NCI-H187 (cell line): Measurements from ENCODE around the gene MACROD2.
"Not testable (repeated sequence)": the region's sequence is repeated elsewhere in the genome, so short reads cannot be mapped to it uniquely, and the experiment has no call there.

Experiments used
- DNase-seq, 2 experiments: peaks; one replicate each; lab custom pipeline; 2025; lab: John Stamatoyannopoulos, UW

The MACROD2 gene

DNA sequence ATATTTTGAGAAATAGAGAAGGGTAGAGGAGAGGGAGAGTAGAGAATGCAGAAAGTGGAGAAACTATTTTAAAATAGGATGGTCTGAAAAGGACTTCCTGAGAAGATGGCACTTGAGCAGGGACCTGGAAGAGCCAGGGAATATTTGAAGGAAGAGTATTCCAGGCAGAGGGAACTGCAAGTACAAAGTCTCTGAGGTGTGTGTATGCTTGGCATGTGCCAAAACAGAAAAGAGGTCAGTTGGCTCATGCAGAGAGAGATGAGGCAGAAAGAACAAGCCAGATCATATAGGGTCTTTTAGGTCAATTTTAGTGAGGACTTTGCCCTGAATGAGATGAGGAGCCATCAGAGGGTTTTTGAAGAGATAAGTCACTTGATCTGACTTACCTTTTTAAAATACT is 196.2 kb downstream of the MACROD2 start:
- DNase-seq, result no peak

DNA sequence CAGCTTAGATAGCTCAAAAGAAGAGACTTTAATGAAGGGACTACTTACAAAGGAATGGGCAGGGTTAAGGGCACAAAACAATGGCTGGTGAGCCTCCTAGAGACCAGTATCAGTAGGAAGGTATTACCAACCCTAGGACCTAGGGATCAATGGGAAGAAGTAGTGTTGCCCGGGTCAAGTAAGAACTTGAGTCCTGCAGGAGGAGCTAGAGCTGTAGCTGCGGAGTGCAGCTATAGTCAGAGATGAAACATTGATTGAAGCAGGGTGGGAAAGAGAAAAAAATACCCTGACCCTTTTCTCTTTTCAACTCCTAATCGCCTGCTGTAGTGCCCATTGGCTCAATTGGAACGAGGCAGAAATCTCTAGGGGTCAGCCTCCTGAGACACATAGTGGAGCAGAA is 198.1 kb downstream of the MACROD2 start:
- DNase-seq, result no peak

DNA sequence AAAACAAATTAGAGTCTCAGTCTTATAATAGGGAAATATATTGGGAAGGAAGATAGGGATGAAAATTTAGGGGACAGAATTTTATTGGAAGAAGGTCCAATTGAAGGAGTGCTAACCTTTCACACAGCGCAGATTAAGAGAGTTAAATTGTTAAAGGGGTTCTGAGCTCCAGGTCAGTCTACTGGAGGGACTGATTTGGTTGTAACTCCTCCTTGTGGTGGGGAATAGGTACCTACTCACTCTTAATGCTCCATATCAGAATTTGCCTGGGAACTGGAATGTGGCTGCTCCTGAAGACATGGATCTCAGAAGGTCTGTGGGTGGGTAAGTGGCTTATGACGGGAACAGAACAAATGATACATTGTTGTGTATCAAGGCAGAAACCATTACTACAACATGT is 198.6 kb downstream of the MACROD2 start:
- no peak for DNase-seq

DNA sequence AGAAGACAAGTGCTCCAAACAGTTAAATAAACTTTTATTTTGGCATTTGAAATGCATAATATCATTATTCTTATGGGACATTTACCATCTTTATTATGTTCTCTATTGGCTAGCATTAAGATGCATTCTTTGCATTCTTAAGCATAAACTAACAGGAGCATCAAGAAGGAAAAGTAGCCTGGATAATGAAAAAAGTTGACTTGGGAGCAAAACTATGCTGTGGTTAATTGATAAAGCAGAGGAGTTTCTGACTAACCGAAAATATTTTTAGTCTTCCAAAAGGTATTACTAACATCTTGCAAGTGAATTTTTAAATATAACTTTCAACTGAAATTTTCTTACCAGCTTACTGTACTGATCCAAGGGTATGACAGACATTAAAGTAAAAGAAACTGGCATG is 201.8 kb downstream of the MACROD2 start:
- DNase-seq, result no peak

DNA sequence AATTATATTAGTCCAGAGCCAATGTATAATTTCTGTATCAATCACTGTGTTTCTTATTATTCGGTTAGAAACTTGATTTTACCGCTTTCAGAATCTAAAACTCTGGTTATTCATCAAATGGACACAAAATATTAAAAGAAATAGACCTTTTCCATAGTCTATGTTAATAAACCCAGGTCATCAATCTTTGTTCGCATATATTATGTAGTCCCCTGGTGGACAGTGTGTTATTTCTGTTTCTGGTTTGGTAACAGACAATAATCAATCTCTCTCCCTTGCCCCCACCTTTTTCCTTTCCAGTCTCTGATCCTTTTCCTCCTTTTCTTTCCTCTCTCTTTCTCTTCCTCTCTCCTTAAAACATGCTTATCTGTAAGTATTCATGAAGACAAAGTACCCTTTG is 203.1 kb downstream of the MACROD2 start:
- no peak for DNase-seq

DNA sequence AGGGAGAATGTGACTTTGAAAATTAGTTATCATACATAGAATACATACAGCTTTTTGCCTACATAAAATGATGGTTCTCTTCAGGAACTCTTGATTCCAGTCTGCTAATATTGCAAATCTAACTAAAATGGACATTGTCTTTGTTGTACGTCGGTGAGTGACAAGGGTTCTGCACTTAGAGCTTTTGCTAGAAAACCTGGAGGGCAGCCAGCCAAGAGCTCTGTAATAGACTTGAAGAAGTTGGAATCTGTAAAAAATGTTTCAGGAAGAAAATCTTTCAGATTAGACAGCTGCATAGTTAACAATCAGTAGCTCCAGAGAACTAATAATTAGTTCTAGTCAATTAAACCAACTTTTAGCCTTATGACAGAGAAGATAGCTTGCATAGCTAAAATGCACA is 203.8 kb downstream of the MACROD2 start:
- DNase-seq, result no peak

DNA sequence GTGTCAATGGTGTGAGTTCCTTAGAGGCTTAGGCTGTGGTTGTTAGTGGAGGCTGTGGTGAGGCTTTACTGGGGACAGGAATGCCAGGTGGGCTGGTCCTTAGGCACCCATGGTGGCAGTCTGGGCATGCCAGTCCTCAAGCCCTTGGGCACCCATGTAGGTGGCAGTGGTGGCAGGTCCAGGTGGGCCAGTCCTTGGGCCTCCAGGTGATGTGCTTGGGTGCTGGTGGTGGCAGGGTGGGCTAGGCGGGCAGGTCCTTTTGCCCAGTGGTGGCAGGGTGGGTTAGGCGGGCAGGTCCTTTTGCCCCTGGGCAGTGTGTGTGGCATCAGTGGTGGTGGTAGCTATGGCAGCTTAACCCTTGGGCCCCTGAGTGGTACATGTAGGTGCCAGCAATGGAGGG is 208.3 kb downstream of the MACROD2 start:
- DNase-seq, result no peak

DNA sequence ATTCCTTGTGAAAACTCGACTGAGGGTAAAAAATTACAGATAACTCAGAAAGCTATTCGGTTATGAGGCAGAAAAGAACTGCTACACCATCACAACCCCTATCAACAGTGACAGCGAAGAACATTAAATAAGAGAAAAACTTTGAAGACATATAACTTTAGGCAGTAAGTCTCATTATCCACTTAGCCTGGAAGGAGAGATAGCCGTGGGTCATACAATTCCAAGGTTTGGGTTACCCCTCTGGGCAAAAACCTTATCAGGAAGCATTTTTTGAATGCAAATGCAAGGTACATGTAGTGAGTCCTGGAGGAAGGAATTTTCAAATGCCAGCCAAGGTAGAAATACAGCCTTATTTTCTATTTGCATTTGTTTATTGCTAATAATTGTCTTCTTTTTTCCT is 212.3 kb downstream of the MACROD2 start:
- no peak for DNase-seq

DNA sequence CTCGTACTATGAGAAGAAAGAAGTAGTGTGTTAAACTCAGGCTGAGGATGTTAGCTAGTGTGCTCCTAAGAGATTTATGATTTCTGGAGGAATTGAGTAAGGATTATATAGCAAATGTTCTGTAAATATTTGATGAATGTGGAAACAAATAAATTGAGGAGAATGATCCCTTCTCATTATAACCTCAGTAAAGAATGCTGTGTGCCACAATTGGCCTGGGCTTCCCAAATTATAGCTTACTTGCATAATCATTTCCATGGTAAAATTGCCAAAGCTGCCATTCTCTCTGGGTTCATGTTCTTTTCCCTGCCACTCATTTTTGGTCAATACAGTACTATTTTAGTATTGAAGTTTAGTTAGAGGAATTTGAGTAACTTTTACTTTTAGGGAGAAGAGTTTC is 213.6 kb downstream of the MACROD2 start:
- DNase-seq, result no peak

DNA sequence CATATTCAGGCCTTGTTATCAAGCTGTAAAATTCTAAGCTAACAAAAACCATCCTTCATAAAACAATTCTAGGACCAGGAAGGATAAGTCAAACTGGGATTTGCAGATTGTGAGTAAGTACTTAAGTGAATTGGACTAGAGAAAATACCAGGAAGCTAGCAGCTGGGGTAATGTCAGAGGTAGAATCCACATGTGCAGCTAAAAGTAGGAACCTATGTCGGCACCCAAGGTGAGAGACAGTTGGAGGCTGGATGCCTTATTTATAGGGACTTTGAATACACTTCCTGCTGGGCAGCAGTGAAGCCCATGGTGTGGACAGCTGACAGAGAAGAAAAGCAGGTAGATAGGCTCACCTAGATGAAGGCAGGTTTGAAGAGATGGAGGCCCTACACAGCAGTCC is 214.8 kb downstream of the MACROD2 start:
- DNase-seq, result no peak

DNA sequence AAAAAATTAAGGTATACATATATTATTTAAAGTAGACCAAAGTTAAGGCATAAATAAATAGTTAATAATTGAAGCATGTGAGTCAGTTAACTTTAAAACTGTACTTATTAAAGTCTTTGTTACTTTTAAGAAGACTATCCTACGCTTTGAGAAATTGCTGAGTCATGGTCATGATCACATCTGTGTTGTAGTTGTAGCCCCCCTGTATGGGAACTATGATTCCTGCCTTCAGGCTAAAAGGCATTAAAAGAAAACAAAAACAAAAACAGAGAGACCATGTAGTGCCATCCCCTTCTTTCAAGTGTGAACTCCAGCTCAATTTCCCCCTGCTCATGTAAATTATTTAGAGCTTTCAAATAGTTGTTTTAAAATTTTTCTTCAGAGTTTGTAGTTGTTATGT is 218.7 kb downstream of the MACROD2 start:
- no peak for DNase-seq

DNA sequence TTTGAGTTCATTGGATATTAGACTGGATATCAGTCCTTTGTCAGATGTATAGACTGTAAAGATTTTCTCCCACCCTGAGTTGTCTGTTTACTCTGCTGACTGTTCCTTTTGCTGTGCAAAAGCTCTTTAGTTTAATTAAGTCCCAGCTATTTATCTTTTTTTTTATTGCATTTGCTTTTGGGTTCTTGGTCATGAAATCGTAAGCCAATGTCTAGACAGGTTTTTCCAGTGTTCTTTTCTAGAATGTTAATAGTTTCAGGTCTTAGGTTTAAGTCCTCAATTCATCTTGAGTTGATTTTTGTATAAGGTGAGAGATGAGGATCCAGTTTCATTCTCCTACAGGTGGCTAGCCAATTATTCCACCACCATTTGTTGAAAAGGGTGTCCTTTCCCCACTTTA is 220.6 kb downstream of the MACROD2 start:
- not testable (repeated sequence) for DNase-seq

DNA sequence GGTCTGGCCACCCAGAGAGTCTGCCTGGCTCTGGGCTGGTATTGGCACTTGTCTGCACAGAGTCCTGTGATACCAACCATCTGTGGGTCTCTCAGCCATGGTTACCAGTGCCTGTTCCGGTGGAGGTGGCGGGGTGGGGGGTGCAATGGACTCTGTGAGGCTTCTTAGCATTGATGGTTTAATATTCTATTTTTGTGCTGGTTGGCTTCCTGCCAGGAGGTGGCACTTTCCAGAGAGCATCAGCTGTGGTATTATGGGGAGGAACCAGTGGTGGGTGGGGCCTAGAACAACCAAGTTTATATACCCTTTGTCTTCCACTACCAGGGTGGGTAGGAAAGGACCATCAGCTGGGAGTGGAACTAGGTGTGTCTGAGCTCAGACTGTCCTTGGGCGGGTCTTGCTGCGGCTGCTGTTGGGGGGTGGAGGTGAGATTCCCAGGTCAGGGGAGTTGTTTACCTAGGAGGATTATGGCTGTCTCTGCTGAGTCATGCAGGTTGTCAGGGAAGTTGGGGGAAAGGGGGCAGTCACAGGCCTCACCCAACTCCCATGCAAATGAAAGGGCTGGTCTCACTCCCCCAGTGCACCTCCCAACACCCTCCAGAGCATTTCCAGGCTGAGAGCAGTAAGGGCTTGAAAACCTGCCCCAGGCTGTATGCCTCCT is 224.6 kb downstream of the MACROD2 start:
- DNase-seq, result no peak

DNA sequence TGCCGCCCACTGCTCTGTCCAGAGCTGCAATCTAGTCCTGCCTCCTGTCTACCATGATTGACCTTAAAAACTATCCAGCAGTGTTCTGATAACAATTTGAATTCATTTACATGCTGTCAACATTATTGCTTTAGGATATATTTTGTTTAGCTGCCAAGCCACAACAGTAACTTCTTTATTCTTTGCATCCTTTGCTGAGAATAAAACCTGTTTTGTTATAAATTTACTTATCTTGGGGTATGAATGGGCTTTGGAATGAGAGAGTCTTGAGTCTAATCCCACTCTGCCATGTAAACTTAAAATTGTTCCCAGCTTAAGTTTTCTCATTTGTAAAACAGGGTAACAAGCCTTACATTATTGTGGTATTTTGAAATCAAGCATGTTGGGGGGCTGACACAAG is 225.7 kb downstream of the MACROD2 start:
- no peak for DNase-seq

DNA sequence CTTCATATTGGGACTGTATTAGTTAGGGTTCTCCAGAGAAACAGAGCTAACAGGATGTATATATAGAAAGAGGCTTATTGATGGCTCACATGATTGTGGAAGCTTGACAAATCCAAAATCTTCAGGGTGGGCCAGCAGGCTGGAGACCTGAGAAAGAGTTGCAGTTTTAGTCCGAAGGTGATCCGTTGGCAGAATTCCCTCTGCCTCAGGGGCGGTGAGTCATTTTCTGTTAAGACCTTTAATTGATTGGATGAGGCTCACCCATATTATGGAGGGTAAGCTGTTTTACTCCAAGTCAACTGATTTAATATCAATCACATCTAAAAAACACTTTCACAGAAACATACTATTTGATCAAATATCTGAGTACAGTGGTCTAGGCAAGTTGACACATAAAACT is 228.5 kb downstream of the MACROD2 start:
- no peak for DNase-seq

DNA sequence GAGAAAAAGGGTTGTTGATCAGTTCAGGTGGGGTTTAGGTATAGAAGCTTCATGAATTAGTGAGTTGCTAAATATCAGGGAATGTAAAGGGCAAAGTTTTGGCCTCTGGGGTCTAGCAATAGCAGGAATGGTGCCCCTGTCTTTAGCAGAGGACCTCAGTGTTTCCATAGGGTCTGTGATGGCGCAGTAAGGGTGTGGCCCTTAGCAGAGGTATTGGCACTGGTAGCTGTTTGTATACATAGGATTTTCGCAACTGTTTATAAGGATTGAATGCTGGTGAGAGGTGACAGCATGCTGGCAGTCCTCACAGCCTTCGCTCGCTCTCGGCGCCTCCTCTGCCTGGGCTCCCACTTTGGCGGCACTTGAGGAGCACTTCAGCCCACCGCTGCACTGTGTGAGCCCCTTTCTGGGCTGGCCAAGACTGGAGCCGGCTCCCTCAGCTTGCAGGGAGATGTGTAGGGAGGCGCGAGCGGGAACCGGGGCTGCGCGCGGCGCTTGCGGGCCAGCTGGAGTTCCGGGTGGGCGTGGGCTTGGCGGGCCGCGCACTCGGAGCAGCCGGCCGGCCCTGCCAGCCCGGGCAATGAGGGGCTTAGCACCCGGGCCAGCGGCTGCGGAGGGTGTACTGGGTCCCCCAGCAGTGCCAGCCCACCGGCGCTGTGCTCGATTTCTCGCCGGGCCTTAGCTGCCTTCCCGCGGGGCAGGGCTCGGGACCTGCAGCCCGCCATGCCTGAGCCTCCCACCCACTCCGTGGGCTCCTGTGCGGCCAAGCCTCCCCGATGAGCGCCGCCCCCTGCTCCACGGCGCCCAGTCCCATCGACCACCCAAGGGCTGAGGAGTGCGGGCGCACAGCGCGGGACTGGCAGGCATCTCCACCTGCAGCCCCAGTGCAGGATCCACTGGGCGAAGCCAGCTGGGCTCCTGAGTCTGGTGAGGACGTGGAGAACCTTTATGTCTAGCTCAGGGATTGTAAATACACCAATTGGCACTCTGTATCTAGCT is 231.0 kb downstream of the MACROD2 start:
- DNase-seq, result not testable (repeated sequence)

DNA sequence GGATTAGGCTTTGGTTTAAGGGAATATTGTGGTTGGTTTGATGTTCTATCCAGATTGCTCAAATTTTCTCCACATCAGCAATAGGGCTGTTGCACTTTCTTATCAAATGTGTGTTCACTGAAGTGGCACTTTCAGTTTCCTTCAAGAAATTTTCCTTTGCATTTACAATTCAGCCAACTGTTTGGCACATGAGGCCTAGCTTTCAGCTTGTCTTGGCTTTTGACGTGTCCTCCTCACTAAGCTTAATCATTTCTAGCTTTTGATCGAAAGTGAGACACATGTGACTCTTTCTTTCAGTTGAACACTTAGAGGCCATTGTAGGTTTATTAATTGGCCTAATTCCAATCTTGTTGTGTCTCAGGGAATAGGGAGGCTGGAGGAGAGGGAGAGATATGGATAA is 237.3 kb downstream of the MACROD2 start:
- no peak for DNase-seq

DNA sequence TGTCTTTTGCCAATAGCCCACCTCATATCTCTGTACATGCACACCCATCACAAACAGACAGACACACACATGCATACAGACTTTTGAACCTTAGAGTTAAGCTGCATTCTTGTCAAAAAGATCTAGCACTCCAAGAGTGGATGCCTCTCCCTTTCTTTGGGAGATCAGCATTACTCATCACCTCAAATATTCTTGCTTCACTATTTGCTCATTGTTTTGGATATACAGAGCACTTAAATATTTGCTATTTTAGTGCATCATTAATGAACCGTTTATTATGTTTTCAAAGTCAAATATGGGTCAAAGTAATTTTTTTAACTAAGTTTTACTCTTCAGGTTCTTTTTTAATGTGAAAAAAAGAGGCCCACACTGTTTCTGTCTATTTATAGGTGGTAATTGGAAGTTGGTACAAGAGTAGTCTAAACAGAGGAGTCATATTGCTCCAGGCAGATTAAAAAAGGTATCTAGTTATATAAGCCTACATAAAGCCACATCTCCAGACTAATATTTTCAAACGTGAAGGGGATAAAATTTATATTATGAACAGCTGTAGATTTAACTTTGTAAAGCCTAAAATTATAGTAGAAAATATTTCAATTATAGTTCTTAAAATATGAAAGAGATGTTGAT is 239.5 kb downstream of the MACROD2 start:
- DNase-seq, result no peak

DNA sequence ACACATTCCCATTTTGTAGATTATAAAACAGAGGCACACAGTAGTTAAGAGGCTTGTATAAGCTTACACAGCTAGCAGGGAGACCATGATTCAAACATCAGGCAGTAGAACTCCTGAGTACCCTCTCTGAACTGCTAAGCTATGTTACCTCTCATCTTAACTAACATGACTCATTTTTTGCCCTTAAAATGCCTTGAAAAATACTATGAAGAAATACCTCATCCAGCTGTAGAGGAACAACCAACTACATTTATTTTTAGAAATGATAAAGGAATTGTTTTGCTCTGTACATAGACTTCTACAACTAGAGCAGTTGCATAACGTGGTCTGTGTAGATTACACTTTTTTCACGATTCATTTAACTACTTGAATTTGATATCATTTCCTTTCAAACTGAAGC is 240.0 kb downstream of the MACROD2 start:
- DNase-seq, result no peak

DNA sequence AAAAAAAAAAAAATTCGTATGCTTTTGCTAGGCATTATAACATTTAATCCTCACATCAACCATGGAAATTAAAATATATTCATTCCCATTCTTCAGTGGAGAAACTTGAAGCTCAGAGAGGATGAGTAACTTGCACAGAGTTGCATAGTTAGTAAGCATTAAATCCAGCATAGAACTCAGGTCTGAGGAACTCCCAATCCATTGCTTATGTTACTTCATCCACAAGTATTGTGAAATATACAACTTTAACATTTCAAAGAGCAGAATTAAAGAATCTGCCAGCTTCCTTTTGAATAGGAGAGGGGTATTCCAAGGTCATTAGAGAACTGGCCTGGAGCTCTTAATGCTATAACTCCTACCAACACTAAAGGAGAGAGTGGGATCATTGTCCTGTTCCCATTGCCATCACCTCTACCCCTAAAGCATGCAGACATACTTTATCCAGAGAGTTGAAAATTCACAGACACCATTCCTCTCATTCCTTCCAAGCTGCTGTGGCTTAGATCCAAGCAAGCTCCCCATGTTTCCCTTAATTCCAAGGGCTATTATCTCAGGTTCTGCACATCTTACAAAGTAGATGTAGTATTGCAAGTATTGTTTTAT is 250.2 kb downstream of the MACROD2 start:
- DNase-seq, result no peak

DNA sequence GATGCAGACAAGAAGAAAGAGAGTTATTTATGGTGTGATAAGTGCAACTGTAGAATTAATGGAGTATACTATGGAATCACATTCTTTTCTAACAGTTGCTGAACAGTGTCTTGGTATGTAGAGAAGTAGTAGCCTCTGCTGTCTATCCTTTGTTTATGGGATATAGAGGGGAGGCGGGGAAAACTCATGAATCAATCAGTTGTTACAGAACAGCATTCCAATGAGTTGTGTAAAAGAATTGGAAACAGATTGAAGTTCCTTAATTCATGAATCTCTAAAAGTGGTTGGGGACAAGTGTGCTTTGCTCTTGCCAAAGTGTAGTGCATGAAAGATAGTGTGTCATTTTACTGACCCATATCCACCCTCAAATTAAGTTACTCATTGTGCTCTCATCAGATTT is 264.4 kb downstream of the MACROD2 start:
- no peak for DNase-seq

DNA sequence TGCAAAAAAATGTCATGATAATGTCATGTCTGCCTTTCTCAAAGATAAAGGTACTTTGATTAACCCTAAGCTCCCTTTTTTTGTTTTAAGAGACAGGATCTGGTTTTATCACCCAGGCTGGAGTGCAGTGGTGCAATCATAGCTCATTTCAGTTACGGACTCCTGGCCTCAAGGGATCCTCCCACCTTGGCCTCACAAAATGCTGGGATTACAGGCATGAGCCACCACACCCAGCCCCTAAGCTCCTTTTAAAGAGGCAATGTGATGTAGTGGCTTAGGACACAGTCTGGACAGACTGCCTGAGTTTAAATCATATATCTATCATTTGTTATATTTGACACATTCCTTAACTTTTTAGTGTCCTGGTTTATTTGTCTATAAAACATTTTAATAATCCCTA is 265.1 kb downstream of the MACROD2 start:
- DNase-seq, result no peak

DNA sequence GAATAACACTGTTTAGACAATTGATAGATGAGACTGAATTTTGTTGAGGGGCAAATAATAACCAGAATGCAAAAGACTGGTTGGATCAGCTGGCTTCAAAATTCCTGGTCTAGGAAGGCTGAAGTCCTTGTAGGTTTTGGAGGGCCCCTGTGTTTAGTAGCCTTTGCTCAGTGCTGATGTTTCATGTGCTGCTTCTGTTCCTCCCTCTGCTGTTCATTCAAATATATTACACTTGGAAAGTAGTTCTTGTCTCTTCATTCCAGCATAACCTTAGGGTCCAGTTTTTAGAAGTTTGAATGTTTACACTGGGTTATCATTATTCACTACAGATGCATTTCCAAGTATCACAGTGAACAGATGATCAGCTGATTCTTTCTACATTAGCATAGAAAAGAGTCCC is 269.6 kb downstream of the MACROD2 start:
- no peak for DNase-seq
